Loucy (cell line): ENCODE data around the gene PFDN1.

ENCODE experiments used
- CTCF ChIP-seq: fragments of 200-600 bp; sonication (generic); conservative IDR thresholded peaks from 2 replicates; pipeline ENCODE4 v1.5.1; 2014; ENCODE audit warnings: mild to moderate bottlenecking, antibody characterized with exemption, low read length
- EZH2phosphoT487 ChIP-seq: fragments of 200-600 bp; IDR thresholded peaks from 2 replicates; pipeline ENCODE4 v1.6.1; 2018; ENCODE audit warnings: antibody characterized with exemption, mild to moderate bottlenecking, moderate library complexity, borderline replicate concordance

GRCh38 chr5:140259500-140259899 is 43.4 kb downstream of the PFDN1 start:
- TF ChIP-seq CTCF (no peak), EZH2phosphoT487 (no peak)
